OCI-LY7 (cell line): ENCODE measurements around the gene UROS. TPM values are rescaled to one million over a fixed set of nuclear protein-coding genes. Genes with fewer than 3 reads are reported as not detected.

Experiments used
- BruUV-seq: library from RNA; stranded (reverse); fragments of 400-500 nt; replicated peaks from 2 replicates; lab custom pipeline; 2021; lab: Mats Ljungman, UMichigan
- CTCF ChIA-PET: fragments of 300-600 bp; sonication (Branson Sonifier 250); formaldehyde crosslinking; loops from one replicate; lab custom pipeline; 2022; ENCODE audit warnings: antibody characterized with exemption; ENCODE audit not compliant: unreplicated experiment; lab: Charles Lee
- POLR2A ChIA-PET: fragments of 300-600 bp; sonication (Branson Sonifier 250); formaldehyde crosslinking; loops from one replicate; lab custom pipeline; 2022; ENCODE audit warnings: antibody characterized with exemption; lab: Charles Lee
- DNase-seq: peaks from one replicate; pipeline ENCODE4 v3.0.0-alpha.2; 2015; ENCODE audit warnings: low spot score
- H2AFZ ChIP-seq: fragments of 200-600 bp; sonication (generic), shearing (Covaris generic); 2 replicates; pipeline ENCODE4 v1.6.1; 2014; ENCODE audit warnings: mild to moderate bottlenecking, antibody characterized with exemption, low read length, moderate library complexity
- H3K27ac ChIP-seq: fragments of 200-600 bp; sonication (generic); 2 replicates; pipeline ENCODE4 v1.5.1; 2014; ENCODE audit warnings: mixed run types, low read depth, mild to moderate bottlenecking, moderate library complexity, low read length, inconsistent platforms; ENCODE audit not compliant: poor library complexity, severe bottlenecking
- H3K36me3 ChIP-seq: fragments of 200-600 bp; sonication (generic); 2 replicates; pipeline ENCODE4 v1.6.1; 2014; ENCODE audit warnings: mild to moderate bottlenecking, antibody characterized with exemption, low read length, moderate library complexity, mixed read lengths; ENCODE audit not compliant: insufficient read depth
- H3K4me1 ChIP-seq: fragments of 200-600 bp; sonication (generic); 2 replicates; pipeline ENCODE4 v1.5.1; 2014; ENCODE audit warnings: mild to moderate bottlenecking, low read length; ENCODE audit not compliant: insufficient read depth, poor library complexity, severe bottlenecking
- H3K4me2 ChIP-seq: fragments of 200-600 bp; sonication (generic); 2 replicates; pipeline ENCODE4 v1.6.1; 2014; ENCODE audit warnings: mild to moderate bottlenecking, low read length
- H3K4me3 ChIP-seq: fragments of 200-600 bp; sonication (generic); 2 replicates; pipeline ENCODE4 v1.5.1; 2014; ENCODE audit warnings: mild to moderate bottlenecking, low read depth, low read length; ENCODE audit not compliant: poor library complexity, severe bottlenecking
- H3K79me2 ChIP-seq: fragments of 200-600 bp; sonication (generic); 2 replicates; pipeline ENCODE4 v1.6.1; 2016; ENCODE audit warnings: low read depth, mild to moderate bottlenecking, low read length, moderate library complexity, mixed read lengths; ENCODE audit not compliant: insufficient read depth
- H3K9me2 ChIP-seq: fragments of 200-600 bp; sonication (generic); 2 replicates; pipeline ENCODE4 v1.6.1; 2016; ENCODE audit warnings: mild to moderate bottlenecking, low read length, mixed read lengths; ENCODE audit not compliant: insufficient read depth
- H3K9me3 ChIP-seq: fragments of 200-600 bp; sonication (generic); 2 replicates; pipeline ENCODE4 v1.6.1; 2014; ENCODE audit warnings: mild to moderate bottlenecking, mixed run types, low read length, mixed read lengths
- H4K20me1 ChIP-seq: fragments of 200-600 bp; sonication (generic); 2 replicates; pipeline ENCODE4 v1.6.1; 2014; ENCODE audit warnings: mild to moderate bottlenecking, antibody characterized with exemption, low read length, moderate library complexity, mixed read lengths; ENCODE audit not compliant: insufficient read depth
- EZH2phosphoT487 ChIP-seq: fragments of 200-600 bp; sonication (generic); IDR thresholded peaks from 2 replicates; pipeline ENCODE4 v1.6.1; 2018; ENCODE audit warnings: low read depth, borderline replicate concordance, mild to moderate bottlenecking, mixed run types, antibody characterized with exemption, low read length, moderate library complexity, mixed read lengths
- intact Hi-C: fragments of 100-400 bp; cut with micrococcal nuclease; formaldehyde crosslinking; loops from one replicate; pipeline ENCODE4 v1.10.0; 2022; ENCODE audit not compliant: unreplicated experiment
- total RNA-seq, 2 experiments: library from RNA; depleted of rRNA in 1 of 2; stranded (reverse); fragments of >200 nt in 1 of 2; shearing (Covaris generic) in 1 of 2; gene quantifications; 2 replicates each; pipeline ENCODE4 v1.2.3, GENCODE V29; 2014 to 2022
- TF ChIP-seq, protein P1 (sequence below): fragments of 200-600 bp; sonication (generic); conservative IDR thresholded peaks from 2 replicates; pipeline ENCODE4 v1.5.1; 2014; ENCODE audit warnings: mild to moderate bottlenecking, antibody characterized with exemption, low read length, moderate library complexity, mixed read lengths

UROS gene
- total RNA-seq, 2 experiments from 2014 or later: 37.3 to 44.5 TPM

DNA sequence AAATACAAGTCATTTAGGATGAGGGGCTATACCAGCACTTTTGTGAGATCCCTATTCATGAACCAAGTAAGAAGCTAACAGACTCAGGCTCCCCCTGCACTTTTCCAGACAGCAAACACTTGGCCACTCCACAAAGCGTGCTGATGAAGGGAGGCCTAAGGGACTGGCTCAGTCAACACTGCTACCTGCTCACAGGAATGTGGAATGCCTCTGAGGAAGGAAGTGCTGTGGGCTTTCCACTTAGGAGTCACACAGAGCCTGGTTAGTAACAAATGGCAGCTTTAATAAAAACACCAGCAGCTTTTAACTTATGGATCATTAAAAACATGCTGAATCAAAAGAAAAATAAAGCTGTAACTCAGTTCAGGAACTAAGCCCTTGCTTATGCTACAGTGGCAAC, 15.0 kb downstream of the UROS start:
- H3K36me3 ChIP-seq: peaks cover 52% of the 10 kb centered on the region
- H3K9me2 ChIP-seq: no peaks in the 10 kb centered on the region
- intact Hi-C loops: no loop called here
- no peak overlapping the region for H3K4me3 ChIP-seq
- H3K79me2 ChIP-seq: no peaks in the 10 kb centered on the region
- H2AFZ ChIP-seq: no peak overlapping the region
- no peak for TF ChIP-seq EZH2phosphoT487
- TF ChIP-seq, protein P1, sequence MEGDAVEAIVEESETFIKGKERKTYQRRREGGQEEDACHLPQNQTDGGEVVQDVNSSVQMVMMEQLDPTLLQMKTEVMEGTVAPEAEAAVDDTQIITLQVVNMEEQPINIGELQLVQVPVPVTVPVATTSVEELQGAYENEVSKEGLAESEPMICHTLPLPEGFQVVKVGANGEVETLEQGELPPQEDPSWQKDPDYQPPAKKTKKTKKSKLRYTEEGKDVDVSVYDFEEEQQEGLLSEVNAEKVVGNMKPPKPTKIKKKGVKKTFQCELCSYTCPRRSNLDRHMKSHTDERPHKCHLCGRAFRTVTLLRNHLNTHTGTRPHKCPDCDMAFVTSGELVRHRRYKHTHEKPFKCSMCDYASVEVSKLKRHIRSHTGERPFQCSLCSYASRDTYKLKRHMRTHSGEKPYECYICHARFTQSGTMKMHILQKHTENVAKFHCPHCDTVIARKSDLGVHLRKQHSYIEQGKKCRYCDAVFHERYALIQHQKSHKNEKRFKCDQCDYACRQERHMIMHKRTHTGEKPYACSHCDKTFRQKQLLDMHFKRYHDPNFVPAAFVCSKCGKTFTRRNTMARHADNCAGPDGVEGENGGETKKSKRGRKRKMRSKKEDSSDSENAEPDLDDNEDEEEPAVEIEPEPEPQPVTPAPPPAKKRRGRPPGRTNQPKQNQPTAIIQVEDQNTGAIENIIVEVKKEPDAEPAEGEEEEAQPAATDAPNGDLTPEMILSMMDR: no peak
- CTCF ChIA-PET: interaction anchor here (1.4 kb wide), 1 partner anchor 11 kb away, joined by 4 read pairs; no protein-coding TSS in a partner anchor
- no peaks in the 10 kb centered on the region for H3K9me3 ChIP-seq
- no peaks in the 10 kb centered on the region for H4K20me1 ChIP-seq
- no peak for DNase-seq
- no peaks in the 10 kb centered on the region for H3K4me1 ChIP-seq
- no TSS peak for BruUV-seq
- no peak overlapping the region for H3K27ac ChIP-seq
- no peak overlapping the region for H3K4me2 ChIP-seq
- POLR2A ChIA-PET: interaction anchor here (0.9 to 2.0 kb wide), 2 partner anchors 11 to 19 kb away, joined by 4 to 5 read pairs; no protein-coding TSS in a partner anchor

DNA sequence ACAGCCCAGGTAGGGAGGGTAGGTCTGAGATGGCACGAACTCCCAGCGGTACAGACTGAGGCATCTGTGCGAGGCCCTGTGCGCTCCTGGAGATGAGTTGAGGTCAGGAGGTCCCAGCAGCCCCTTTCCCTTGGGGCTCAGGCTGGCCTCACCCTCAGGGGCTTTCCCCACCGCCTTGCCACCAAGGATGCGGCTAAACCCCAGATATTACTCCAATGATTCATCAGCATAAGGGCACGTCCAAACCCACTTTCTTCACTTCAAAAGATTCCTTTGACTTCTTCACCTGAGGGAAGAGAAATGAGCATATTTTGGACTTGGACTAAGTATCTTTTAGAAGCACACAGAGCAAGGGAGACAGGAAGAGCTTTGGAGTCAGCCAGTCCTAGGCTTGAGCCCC, 20.3 kb downstream of the UROS start:
- TF ChIP-seq, protein P1: no peak
- TF ChIP-seq EZH2phosphoT487: no peak
- intact Hi-C loops: no loop called here
- no peak for DNase-seq
- no TSS peak for BruUV-seq
- peaks cover 51% of the 10 kb centered on the region for H3K36me3 ChIP-seq
- no peak overlapping the region for H2AFZ ChIP-seq
- H3K27ac ChIP-seq: no peak overlapping the region
- H3K79me2 ChIP-seq: no peaks in the 10 kb centered on the region
- no peak overlapping the region for H3K4me2 ChIP-seq
- H3K9me3 ChIP-seq: no peaks in the 10 kb centered on the region
- ChIA-PET CTCF (no interaction called here), POLR2A (interaction anchor here (0.6 to 2.5 kb wide), 3 partner anchors 14 to 1216 kb away, joined by 6 to 10 read pairs (median 6); partner anchors contain the start of genes BCCIP and UROS)
- H4K20me1 ChIP-seq: no peaks in the 10 kb centered on the region
- H3K4me3 ChIP-seq: no peak overlapping the region
- H3K9me2 ChIP-seq: no peaks in the 10 kb centered on the region
- H3K4me1 ChIP-seq: peaks cover 11% of the 10 kb centered on the region

DNA sequence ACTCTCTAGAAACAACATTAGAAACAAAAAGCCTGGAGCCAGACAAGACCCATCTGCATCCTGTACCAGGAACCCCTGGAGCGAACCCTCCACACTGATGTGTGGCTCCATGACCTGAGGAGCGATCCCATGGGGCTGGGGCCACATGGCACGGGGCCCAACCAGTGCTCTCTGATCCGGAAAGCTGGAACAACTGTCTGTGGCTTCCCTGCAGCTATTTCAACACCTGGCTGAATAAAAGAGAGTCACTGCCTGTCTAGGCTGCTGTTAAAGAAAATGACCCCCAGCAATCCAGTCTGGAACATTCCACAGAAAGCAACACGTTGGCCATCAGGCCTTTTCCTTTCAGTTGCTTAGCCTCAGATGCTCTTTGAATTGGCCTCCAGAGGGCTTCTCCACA, 20.9 kb downstream of the UROS start:
- H3K27ac ChIP-seq: no peak overlapping the region
- no peaks in the 10 kb centered on the region for H3K9me3 ChIP-seq
- peaks cover 48% of the 10 kb centered on the region for H3K36me3 ChIP-seq
- BruUV-seq: no TSS peak
- peaks cover 17% of the 10 kb centered on the region for H3K4me1 ChIP-seq
- H2AFZ ChIP-seq: no peak overlapping the region
- TF ChIP-seq EZH2phosphoT487: no peak
- TF ChIP-seq, protein P1: no peak
- H3K9me2 ChIP-seq: no peaks in the 10 kb centered on the region
- H3K79me2 ChIP-seq: no peaks in the 10 kb centered on the region
- no peak overlapping the region for H3K4me3 ChIP-seq
- no peaks in the 10 kb centered on the region for H4K20me1 ChIP-seq
- no peak for DNase-seq
- intact Hi-C loops: no loop called here
- ChIA-PET POLR2A (interaction anchor here (0.6 to 1.6 kb wide), 2 partner anchors 21 to 1215 kb away, joined by 6 to 10 read pairs; partner anchors contain the start of genes BCCIP and UROS), CTCF (no interaction called here)
- H3K4me2 ChIP-seq: no peak overlapping the region
